GM12801 (cell line): Measurements from ENCODE around the gene IRF7.

Source experiments
- TF ChIP-seq, protein P1 (sequence below): IDR thresholded peaks from one replicate; pipeline ENCODE4 v1.5.1; 2011; ENCODE audit warnings: control low read depth; ENCODE audit not compliant: insufficient read length; ENCODE audit errors: extremely low read depth

Gene IRF7

DNA sequence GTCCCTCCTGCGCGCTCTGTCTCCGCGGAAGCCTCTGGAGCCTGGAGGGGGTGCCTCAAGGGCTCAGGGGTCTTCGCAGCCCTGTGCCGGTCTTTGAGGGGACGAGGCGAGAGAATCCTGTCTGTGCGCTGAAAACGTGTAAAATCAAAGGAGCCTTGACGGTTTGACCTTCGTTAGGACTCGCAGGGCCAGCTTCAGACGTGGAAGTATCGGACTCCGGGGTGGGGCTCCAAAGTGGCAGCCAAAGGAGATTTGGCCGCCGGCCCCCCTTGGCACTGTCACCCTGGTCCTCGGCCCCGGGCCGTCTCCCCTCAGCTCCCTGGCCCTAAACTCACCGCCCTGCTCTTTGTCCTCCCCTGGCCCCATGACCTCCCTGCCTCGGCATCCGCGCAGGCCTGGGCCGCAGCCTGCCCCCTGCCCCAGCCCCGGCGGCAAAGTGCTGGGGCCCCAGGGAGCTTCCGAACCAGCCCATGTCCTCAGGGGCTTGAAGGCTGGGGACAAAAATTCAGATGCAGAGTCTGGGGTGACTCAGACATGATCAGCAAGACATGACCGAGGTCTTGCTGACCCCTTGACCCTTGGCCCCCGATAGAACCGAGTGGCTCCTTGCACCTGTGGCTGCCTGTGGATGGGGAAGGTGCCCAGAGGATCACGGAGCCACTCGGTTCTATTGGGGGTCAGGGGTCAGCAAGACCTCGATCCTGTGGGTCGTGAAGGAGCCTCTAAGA, 46.4 kb downstream of the IRF7 start:
- TF ChIP-seq, protein P1, sequence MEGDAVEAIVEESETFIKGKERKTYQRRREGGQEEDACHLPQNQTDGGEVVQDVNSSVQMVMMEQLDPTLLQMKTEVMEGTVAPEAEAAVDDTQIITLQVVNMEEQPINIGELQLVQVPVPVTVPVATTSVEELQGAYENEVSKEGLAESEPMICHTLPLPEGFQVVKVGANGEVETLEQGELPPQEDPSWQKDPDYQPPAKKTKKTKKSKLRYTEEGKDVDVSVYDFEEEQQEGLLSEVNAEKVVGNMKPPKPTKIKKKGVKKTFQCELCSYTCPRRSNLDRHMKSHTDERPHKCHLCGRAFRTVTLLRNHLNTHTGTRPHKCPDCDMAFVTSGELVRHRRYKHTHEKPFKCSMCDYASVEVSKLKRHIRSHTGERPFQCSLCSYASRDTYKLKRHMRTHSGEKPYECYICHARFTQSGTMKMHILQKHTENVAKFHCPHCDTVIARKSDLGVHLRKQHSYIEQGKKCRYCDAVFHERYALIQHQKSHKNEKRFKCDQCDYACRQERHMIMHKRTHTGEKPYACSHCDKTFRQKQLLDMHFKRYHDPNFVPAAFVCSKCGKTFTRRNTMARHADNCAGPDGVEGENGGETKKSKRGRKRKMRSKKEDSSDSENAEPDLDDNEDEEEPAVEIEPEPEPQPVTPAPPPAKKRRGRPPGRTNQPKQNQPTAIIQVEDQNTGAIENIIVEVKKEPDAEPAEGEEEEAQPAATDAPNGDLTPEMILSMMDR = no peak

DNA sequence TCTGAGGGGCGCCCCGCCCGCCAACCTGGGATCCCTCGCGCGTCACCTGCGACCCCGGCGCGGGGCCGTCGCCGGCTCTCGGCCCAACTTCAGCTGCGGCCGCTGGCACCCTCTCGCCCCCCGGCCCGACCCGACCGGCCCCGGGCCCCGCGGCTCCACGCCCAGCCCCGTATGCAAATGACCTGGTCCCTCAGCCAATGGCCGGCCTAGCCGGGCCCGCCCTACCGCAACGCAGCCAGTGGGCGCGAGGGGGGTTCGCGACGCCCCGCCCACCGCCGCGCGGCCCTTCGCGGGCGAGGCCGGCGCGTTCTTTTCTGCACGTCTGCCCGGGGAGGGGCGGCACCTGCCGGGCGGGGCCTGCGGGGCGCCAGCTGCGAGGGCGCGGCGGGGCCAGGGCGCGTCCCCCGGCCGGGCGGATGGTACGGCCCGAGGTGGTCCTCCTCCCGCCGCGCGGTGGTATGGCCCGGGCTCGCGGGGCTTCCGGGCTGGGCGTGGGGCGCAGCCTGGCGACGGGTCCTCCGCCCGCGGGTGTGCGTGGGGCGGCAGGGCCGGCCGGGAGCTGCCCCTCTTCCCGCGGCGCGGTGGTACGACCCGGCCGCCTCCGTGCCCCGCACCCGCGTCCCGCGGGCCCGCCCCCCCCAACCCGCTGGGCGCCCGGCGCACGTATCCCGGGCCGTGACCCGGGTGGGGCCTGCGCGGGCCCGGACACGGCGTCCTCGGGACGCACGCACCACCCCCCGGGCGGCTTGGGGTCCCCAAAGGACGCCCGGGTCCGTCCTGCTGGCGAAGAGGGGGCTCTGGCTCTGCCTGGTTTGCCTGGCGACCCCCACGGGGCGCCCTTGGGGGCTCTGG, 47.2 kb downstream of the IRF7 start:
- TF ChIP-seq, protein P1 = no peak

DNA sequence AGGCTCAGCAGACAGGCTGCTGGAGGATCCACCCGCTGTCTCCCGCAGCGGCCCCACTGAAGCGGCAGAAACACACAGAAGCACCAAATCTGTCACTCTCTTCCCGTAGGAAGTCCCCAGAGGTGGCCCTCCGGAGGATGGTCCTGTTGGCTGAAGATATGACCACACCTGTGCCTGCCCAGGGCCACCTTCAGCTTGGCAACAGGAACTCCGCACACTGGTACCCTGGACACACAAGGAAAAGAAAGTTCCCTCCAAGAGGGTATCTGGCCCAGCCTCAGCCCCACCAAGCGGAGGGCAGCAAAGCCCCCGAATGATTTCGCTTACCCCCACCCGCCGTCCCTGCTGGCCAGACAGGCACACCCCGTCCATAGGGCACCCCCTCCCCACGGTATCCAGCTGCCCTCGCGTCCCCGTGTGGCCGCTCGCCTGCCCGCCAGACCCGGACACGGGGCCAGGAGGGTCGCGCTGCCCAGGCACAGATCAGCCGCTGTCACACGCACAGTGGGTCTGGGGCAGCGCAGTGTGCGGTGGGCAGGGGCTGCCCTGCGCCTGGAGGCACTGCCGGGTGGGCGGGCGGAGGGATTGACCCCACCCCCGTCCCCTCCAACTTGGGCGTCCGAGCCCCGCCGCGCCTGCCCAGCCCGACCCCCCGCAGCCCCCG, 48.0 kb downstream of the IRF7 start:
- TF ChIP-seq, protein P1 = no peak

DNA sequence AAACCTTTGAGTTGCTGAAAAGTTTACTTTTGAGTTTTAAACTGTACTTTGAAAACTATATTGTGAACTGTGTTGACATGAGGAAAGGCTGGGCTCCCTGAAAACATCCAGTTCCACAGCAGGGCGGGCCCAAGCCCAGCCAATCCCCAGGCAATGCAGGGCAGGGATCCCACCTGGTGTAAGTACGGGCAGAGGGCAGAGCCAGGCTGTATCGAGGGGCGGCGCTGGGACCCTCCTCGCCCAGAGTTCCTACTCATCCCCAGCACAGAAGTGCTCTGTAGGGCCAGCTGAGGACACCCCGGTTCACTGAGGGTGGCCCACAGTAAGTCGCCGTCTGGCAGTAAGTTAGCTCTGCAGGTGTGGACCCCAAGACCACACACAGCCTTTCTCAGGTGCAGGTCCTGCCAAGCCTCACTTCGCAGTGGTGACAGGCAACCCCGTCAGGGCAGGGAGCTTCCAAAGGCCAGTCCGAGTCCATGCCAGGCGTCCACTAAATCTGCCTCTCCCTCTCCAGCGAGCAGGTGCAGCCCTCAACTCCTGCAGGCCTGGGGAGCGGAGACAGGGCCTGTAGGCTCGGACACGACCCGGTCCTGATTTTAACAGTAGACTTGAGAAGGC, 48.6 kb downstream of the IRF7 start:
- TF ChIP-seq, protein P1 = no peak

DNA sequence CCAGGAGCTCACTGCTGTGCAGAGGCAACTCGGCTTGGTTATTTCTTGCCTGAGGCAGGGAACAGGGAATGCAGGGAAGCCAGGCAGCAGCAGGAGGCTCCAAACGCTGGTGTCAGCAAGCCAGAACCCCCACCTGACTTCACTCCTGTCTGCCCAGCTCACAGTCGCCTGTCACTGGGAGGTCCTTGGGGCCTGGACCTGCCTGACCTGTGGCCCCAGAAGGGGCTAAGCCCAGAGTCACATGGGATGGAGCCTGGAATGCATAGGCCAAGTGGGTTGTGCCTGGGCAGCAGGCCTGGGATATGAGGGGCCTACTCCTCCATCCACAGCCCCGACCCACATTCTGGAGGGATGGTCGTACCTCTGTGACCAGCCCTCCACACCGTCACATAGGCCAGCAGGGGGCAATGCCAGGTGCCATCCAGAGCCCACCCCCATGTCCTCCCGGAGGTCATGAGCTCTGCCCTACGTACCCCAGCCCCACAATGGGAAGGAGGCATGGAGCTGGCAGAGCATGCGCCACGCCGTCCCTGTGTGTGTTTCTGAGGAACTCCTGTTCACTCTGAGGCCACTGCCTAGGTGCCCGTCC, 49.7 kb downstream of the IRF7 start:
- TF ChIP-seq, protein P1 = no peak

DNA sequence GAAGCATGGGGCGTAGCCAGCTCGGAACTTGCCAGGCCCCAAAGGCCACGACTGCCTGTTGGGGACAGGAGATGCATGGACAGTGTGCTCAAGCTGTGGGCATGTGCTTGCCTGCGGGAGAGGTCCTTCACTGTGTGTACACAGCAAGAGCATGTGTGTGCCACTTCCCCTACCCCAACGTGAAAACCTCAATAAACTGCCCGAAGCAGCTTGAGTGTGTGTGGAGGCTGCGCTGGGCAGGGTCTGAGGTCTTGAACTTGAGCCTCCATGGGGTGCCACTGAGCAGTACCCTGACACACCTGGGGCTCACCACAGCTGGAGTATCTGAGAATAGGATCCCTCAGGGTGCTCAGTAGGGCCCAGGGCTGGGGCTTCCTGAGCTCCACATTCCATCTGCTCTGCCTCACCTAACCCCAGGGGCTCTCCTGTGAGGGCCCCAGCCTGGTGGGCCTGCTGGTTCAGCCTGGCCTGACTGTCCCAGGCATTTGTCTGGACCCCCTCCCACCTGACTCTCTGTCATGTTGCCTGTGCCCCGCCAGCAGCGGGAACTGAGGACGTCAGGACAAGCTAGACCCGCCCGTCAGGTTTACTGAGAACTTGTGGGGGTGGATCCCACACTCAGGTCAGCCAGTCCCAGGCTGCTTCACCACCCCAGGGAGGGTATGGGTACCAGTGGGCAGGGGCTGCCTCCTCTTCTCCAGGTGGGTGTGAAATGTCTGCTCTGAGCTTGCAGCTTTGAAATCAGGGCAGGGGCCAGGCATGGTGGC, 51.8 kb downstream of the IRF7 start:
- TF ChIP-seq, protein P1 = no peak
